M059J (cell line): ENCODE results near the gene MED12L. TPM values are rescaled to one million over a fixed set of nuclear protein-coding genes. Genes with fewer than 3 reads are reported as not detected.
"Not testable (repeated sequence)": the region's sequence is repeated elsewhere in the genome, so short reads cannot be mapped to it uniquely, and the experiment has no call there.

Experiments
- DNase-seq: peaks from one replicate; pipeline ENCODE4 v3.0.0-alpha.2; 2012; ENCODE audit warnings: low read depth
- total RNA-seq: library from RNA; depleted of rRNA; stranded (reverse); fragments of >200 nt; shearing (Covaris generic); gene quantifications from 2 replicates; pipeline ENCODE4 v1.2.3, GENCODE V29; 2014

The MED12L gene
- total RNA-seq, 1 experiment from 2014 or later, result 0.84 TPM

GRCh38 chr3:151236736-151237135, 151.3 kb downstream of the MED12L start:
- DNase-seq, result peak; percentile 29

- not testable (repeated sequence) for DNase-seq
These were observed 156.5 kb downstream of the MED12L start for GRCh38 chr3:151242006-151242405.

GRCh38 chr3:151248772-151249337, 163.4 kb downstream of the MED12L start:
- DNase-seq, result no peak

GRCh38 chr3:151256749-151257148, 171.3 kb downstream of the MED12L start:
- DNase-seq, result no peak

- no peak for DNase-seq
These were observed 174.2 kb downstream of the MED12L start for GRCh38 chr3:151259664-151260063.

- DNase-seq, result no peak
These were observed 177.5 kb downstream of the MED12L start for GRCh38 chr3:151262871-151263525.

GRCh38 chr3:151264605-151265004, 179.1 kb downstream of the MED12L start:
- no peak for DNase-seq

- no peak for DNase-seq
These were observed 179.7 kb downstream of the MED12L start for GRCh38 chr3:151265166-151265565.

- DNase-seq, result peak; percentile 34
These were observed 180.4 kb downstream of the MED12L start for GRCh38 chr3:151265866-151266265.

GRCh38 chr3:151267066-151267465, 181.6 kb downstream of the MED12L start:
- no peak for DNase-seq

- DNase-seq, result no peak
These were observed 183.1 kb downstream of the MED12L start for GRCh38 chr3:151268267-151269235.

- DNase-seq, result no peak
These were observed 184.2 kb downstream of the MED12L start for GRCh38 chr3:151269631-151270030.

GRCh38 chr3:151275091-151275490, 189.6 kb downstream of the MED12L start:
- no peak for DNase-seq

- DNase-seq, result no peak
These were observed 190.7 kb downstream of the MED12L start for GRCh38 chr3:151276038-151276686.

- no peak for DNase-seq
These were observed 191.2 kb downstream of the MED12L start for GRCh38 chr3:151276687-151277042.

GRCh38 chr3:151278230-151278629, 192.8 kb downstream of the MED12L start, which contains the start of gene P2RY14:
Gene P2RY14 (minus strand): TSS chr3:151278542. CDS start chr3:151214316, 64,226 bp downstream.
- no peak for DNase-seq

- no peak for DNase-seq
These were observed 196.3 kb downstream of the MED12L start for GRCh38 chr3:151281671-151282324.

GRCh38 chr3:151282921-151283320, 197.5 kb downstream of the MED12L start:
- DNase-seq, result peak; percentile 74

GRCh38 chr3:151283387-151283786, 197.9 kb downstream of the MED12L start:
- DNase-seq, result no peak

- peak; percentile 84 for DNase-seq
These were observed 198.5 kb downstream of the MED12L start for GRCh38 chr3:151283907-151284461.

- no peak for DNase-seq
These were observed 200.5 kb downstream of the MED12L start for GRCh38 chr3:151285940-151286339.
